ENCODE results near the gene ITGB8. TPM values are rescaled to one million over a fixed set of nuclear protein-coding genes. Genes with fewer than 3 reads are reported as not detected.

The ITGB8 gene
- total RNA-seq = 10 to 100 TPM; 30.7 to 65.5 (median 57.5) TPM

DNA sequence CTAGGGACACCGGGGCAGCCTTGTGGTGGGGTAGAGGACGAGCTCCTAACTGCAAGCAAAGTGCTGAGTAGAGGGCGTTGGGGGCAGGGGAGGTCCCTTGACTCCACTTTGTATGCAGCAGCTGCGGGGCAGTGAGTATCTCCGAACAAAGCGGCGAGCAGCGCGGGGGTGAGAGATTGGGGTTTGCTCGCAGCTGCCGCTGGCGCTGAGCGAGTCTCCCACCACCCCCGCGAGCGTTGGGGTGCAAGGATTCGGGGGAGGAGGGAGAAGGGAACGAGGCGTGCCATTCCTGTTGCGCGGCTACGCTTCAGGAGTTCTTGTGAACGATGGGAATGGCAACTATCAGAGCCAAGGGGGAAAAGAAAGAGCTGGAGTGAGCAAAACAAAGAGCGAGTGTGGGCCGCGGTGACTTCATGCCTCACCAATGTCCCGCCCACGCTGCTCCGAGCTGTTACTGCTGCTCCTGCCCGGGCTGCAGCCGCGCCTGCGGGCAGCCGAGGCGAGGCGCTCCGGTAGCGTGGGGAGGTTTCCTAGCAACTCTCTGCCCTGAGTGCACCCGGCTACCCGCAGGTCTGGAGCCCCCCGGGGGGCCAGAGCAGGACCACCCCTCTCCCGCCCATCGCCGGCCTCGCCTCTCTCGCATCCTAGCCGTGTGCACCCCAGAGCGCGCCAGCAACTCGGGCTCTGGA lies at the start of gene ITGB8:
TSS of gene ITGB8 (plus strand) at position 662 of the 689 bp plus-strand sequence. CDS start 907 bp downstream, outside the sequence.
- peak; percentile 81 to 89 for DNase-seq (ENCODE audit: low spot score in 2 of 2)

DNA sequence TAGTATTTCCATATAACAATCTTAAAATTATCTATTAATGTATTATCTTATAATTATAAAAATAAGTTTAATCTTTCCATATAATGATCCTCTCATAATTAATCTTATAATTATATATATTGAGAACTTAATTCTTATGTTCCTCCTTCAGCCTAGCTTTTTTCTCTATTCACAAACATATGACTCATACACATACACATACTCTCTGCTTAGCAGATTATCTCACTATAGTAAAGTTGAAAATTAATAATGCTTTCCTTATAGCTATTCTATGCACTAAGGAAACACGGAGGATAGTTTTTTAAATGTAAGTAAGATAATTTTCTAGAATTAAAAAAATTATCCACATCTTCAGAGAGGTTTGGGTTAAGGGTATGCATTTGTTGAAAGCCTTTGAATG lies 47.7 kb upstream of the ITGB8 start:
- no peak overlapping the region for H3K4me3 ChIP-seq
- no peak for DNase-seq (ENCODE audit: low spot score in 2 of 2)
- H3K36me3 ChIP-seq = no peaks in the 10 kb centered on the region
- no peaks in the 10 kb centered on the region for H3K4me1 ChIP-seq
- TF ChIP-seq POLR2A (IDR thresholded peaks at IDR 0.05) (no peak), POLR2AphosphoS5 (IDR thresholded peaks at IDR 0.05) (no peak), EP300 (IDR thresholded peaks at IDR 0.05) (no peak)
- TF ChIP-seq, protein P1, sequence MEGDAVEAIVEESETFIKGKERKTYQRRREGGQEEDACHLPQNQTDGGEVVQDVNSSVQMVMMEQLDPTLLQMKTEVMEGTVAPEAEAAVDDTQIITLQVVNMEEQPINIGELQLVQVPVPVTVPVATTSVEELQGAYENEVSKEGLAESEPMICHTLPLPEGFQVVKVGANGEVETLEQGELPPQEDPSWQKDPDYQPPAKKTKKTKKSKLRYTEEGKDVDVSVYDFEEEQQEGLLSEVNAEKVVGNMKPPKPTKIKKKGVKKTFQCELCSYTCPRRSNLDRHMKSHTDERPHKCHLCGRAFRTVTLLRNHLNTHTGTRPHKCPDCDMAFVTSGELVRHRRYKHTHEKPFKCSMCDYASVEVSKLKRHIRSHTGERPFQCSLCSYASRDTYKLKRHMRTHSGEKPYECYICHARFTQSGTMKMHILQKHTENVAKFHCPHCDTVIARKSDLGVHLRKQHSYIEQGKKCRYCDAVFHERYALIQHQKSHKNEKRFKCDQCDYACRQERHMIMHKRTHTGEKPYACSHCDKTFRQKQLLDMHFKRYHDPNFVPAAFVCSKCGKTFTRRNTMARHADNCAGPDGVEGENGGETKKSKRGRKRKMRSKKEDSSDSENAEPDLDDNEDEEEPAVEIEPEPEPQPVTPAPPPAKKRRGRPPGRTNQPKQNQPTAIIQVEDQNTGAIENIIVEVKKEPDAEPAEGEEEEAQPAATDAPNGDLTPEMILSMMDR (IDR thresholded peaks at IDR 0.05) = no peak
- 88% methylated on average over 1 of the region's 1 CpG for WGBS
- no peaks in the 10 kb centered on the region for H3K9me3 ChIP-seq
- no peaks in the 10 kb centered on the region for H3K27me3 ChIP-seq
- H3K27ac ChIP-seq = no peak overlapping the region

More for the DNA sequence above, at the start of gene ITGB8:
- TF ChIP-seq EP300 (IDR thresholded peaks at IDR 0.05) = no peak
- TF ChIP-seq, protein P1 (IDR thresholded peaks at IDR 0.05) = no peak
- peak in 2 of 3 donors; percentile 19 to 24 for TF ChIP-seq POLR2AphosphoS5 (IDR thresholded peaks at IDR 0.05)
- peaks cover 9% of the 10 kb centered on the region for H3K4me1 ChIP-seq
- peak within 1 kb of the TSS; percentile 96 for H3K27ac ChIP-seq
- WGBS = 0% methylated on average over 27 of the region's 50 CpGs
- no peaks in the 10 kb centered on the region for H3K27me3 ChIP-seq
- peak within 1 kb of the TSS; percentile 77 for H3K4me3 ChIP-seq
- no peaks in the 10 kb centered on the region for H3K9me3 ChIP-seq
- H3K36me3 ChIP-seq = no peaks in the 10 kb centered on the region

DNA sequence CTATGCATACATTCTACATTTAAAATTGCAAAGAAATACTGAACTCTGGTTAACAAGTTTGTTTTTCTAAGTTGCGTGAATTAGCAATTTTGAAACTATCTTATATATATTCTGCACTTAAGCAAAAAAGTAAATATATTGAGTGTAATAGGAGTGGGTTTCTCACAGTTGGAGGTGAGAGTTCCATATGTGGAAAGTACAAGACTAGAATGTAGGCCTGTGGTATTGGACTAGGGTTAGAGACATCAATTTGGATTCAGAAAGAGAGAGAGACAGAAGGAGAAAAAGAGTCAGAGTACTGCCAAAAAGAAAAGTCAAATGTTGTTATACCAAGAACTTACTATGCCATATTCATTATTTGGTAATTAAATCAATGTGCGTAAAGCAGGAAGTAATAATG lies 47.3 kb upstream of the ITGB8 start:
- Histone ChIP-seq H3K4me3 (no peak overlapping the region), H3K9me3 (no peaks in the 10 kb centered on the region), H3K4me1 (no peaks in the 10 kb centered on the region), H3K27ac (no peak overlapping the region), H3K27me3 (no peaks in the 10 kb centered on the region), H3K36me3 (no peaks in the 10 kb centered on the region)
- 94% methylated on average over 2 of the region's 2 CpGs for WGBS
- TF ChIP-seq EP300 (IDR thresholded peaks at IDR 0.05) (no peak), POLR2A (IDR thresholded peaks at IDR 0.05) (no peak)
- DNase-seq (ENCODE audit: low spot score in 2 of 2) = no peak

DNA sequence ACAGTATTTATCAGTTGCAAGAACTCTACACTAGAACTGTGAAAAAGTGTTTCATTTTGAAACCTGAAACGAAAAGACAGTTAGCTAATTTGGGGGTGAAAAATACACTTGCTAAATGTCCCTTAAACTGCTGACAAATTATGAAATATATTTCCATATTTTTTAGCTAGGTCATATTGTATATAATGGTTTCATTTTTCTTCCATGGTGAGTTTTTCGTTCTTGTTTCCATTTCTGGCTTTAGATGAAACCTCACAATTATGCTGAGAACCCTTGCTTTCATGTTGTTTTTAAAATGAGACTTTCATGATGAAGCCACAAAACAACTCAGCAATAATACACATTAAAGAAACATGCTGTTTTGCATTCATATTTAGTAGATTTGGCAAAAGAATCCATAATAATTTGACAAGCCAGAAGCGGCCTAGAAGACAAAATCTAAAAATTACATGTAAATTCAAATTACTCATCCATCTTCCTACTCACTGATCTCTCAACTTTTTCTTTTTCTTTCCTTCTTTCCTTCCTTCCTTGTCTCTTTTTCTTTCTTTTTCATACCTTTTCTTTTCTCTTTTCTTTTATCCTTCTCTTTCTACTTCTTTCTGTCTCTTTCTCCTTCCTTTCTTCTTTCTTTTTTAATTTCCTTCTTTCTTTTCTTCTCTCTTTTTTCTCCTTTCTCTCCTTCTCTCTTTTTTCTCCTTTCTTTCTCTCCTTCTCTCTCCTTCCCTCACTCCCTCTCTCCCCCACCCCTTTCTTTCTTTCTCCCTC lies 46.5 kb upstream of the ITGB8 start:
- Histone ChIP-seq H3K27me3 (no peaks in the 10 kb centered on the region), H3K36me3 (no peaks in the 10 kb centered on the region), H3K9me3 (no peaks in the 10 kb centered on the region), H3K4me3 (no peak overlapping the region), H3K27ac (no peak overlapping the region), H3K4me1 (no peaks in the 10 kb centered on the region)
- 69% methylated on average over 3 of the region's 3 CpGs for WGBS
- DNase-seq (ENCODE audit: low spot score in 2 of 2) = no peak
- TF ChIP-seq, protein P1 (IDR thresholded peaks at IDR 0.05) = no peak
- no peak for TF ChIP-seq POLR2A (IDR thresholded peaks at IDR 0.05)
- TF ChIP-seq POLR2AphosphoS5 (IDR thresholded peaks at IDR 0.05) = no peak
- TF ChIP-seq EP300 (IDR thresholded peaks at IDR 0.05) = no peak

DNA sequence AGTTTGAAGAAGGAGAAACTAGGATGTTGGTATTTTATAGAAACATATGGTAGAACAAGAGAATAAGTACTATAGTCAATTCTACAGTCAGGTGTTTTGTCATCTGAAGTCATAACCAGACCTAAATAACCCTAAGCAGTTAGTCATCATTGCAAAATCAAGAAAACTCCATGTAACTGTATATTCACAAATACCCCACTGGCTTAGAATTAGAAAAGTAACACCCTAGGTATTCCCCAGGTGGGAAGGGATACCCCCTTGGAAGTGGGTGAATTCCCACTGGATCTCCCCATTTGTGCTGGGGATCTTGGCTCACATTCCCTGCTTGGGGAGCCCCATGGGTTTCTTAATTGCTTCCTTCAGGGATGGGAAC lies 45.9 kb upstream of the ITGB8 start:
- H3K27me3 ChIP-seq = no peaks in the 10 kb centered on the region
- no peaks in the 10 kb centered on the region for H3K36me3 ChIP-seq
- no peaks in the 10 kb centered on the region for H3K9me3 ChIP-seq
- no peak for TF ChIP-seq POLR2AphosphoS5 (IDR thresholded peaks at IDR 0.05)
- TF ChIP-seq, protein P1 (IDR thresholded peaks at IDR 0.05) = no peak
- TF ChIP-seq EP300 (IDR thresholded peaks at IDR 0.05) = no peak
- TF ChIP-seq POLR2A (IDR thresholded peaks at IDR 0.05) = no peak
- DNase-seq (ENCODE audit: low spot score in 2 of 2) = no peak
- no peak overlapping the region for H3K4me3 ChIP-seq
- H3K27ac ChIP-seq = no peak overlapping the region
- no peaks in the 10 kb centered on the region for H3K4me1 ChIP-seq

All from suprapubic skin (tissue), 4 donors.